Fibroblast of peridontal ligament (primary cell): ENCODE results near the gene SLC2A4RG.

Experiments
- DNase-seq: peaks from one replicate; pipeline ENCODE4 v3.0.0-alpha.2; 2010; ENCODE audit errors: extremely low read depth

The SLC2A4RG gene

DNA sequence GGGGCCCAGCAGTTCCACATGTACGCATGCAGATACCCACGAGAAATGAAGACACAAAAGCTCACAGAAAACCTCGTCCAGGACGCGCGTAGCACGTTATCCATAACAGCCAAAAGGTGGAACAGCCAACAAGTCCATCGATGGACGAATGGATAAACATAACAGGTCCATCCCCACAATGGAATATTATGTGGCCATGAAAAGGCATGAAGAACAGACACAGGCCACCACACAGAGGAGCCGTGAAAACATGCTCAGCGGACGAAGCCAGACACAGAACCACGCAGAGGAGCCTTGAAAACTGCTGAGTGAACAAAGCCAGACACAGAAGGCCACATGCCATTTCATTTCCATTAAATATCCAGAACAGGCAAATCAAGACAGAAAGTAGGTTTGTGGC, 38.0 kb downstream of the SLC2A4RG start:
- no peak for DNase-seq

DNA sequence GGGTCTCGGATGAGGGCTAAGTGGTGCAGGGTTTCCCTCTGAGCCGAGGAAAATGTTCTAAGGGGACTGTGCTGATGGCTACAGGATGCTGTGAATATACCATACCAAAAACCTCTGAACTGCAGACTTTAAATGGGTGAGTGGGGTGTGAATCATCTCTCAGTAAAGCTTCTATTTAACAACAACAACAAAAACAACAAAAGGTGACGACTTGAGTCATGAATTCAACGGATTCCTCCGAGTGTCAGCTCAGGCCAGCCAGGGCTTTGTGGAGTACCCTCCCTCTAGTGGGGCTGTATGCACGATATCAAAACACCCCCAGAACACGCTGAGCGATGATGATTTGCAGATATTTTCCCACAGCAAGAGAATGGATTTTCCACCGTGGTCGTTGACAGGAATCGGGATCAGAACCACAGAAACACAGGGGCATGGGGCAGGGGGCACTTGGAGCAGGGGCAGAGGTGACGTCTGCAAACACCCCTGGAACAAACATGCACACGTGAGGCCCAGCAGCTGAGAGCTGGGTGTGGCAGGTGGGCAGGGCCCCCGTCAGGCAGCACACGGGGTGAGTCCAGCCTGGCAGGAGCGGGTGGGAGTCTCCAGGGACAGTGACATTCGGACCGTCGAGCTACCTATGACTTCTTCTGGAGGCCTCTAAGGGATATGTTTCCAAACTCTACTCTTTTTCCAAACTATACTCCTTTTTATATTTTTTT, 38.6 kb downstream of the SLC2A4RG start:
- no peak for DNase-seq

DNA sequence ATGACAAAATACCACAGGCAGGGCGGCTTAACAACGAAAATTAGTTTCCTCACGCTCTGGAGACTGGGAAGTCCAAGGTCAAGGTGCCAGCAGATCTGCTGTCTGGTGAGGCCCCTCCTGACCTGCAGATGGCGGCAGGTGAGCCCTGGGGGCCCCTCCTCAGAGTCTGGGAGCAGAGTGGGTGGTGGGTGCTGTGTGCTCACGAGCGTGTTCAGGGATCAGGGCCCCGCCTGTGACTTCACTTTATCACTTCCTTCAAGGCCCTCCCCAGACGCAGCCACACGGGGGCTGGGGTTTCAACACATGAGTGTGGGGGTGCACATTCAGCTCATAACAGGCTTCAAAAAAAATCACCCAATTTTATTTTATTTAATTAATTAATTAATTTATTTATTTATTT, 39.3 kb downstream of the SLC2A4RG start:
- no peak for DNase-seq

DNA sequence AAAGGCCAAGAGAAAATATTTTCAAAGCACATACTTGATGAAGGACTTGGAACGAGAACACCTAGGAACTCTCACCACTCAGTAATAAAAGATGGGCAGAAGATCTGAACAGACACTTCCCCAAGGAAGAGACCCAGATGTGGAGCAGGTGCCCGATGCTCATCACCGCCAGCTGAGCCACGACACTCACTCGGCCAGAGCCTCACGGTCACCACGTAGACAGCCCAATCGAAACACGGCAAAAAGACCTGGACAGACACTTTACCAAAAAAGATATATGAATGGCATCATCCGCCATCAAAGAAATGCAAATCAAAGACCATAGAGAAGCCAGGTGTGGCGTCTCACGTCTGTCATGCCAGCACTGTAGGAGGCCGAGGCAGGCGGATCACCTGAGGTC, 41.6 kb downstream of the SLC2A4RG start:
- no peak for DNase-seq

DNA sequence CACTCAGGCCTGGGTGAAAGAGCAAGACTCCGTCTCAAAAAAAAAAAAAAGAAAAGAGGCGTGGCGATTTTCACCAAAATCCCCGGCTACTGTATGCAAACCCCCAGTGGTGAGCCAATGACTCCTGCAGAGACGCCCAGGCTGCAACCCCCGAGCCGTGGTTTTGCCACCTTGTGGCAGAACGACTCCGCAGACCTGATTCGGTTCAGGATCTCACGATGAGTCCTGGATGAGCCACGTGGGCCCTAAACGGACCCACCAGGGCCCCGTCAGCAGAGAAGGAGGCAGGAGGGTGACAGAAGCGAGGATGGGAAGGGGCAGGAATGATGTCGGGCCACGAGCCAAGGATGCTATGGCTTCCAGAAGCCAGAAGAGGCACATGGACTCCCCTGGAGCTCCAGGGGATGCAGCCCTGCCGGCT, 42.5 kb downstream of the SLC2A4RG start:
- no peak for DNase-seq

DNA sequence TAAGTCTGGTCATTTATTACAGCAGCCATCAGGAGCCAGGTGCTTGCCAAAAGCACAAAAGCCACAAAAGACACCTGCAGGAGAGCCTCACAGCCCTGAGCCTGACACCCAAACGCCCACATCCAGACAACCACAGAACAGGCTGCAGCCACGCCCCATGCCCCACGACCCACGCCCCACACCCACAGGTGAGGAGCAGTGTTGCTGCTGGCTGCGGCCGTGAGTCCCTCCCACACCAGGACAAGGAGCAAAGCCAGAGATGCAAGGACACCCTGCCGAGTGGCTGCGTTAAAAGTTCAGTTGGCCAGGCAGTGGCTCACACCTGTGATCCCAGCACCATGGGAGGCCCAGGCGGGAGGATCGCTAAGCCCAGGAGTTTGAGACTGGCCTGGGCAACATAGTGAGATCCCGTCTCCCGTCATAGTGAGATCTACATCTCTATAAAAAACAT, 43.0 kb downstream of the SLC2A4RG start:
- DNase-seq = no peak

DNA sequence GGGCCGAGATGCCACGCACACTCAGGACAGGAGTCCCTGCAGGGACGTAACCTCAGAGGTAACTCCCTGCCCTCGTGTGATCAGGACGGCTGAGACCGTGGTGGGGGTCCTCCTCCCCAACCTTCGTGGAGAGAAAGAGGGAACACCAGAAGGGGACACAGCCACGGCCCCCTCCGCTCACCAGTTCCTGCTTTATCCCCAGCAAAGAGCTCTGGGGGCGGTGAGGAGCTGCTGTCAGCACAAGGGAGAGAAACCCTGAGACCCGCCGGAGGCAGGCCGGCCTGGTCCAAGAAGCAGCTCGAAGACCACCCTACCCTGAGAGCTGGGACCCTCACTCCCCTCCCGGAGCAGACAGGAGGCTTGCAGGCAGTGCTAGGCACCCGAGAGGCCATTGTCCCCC, 44.4 kb downstream of the SLC2A4RG start:
- DNase-seq = no peak

DNA sequence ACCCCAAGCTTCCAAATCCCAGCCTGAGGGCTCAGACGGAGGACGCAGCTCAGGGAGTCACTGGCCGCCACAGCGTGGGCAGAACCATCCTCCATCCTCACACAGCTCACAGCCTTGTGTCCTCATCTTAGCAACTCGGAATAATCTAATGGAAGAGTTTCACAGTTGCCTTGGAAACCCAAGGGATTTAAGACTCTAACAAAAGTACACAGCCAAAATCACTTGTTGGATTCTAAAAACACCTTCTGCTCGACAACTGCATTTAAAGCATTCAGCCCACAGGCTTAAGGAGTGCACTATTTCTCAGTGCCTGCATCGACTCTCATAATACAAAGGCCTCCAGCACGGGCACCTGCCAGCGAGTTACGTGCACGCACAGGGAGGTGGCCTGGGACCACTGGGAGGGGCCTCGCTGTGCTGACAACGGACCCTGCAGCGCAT, 46.1 kb downstream of the SLC2A4RG start:
- no peak for DNase-seq

DNA sequence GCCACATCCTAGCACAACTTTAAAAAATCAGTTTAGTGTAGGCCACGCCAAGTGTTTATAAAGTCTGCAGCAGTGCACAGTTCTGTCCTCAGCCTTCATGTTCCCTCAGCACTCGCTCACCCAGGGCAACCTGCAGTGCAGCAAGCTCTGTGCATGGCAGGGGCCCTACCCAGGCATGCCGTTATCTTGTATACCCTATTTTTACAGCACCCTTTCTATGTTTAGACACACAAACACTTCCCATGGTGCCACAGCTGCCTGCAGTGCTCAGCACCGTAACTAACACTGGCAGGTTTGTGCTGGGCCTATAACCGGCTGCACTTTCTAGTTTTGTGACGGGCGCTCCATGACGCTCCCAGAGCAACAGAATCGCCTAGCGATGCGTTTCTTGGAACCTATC, 47.7 kb downstream of the SLC2A4RG start:
- DNase-seq = no peak

DNA sequence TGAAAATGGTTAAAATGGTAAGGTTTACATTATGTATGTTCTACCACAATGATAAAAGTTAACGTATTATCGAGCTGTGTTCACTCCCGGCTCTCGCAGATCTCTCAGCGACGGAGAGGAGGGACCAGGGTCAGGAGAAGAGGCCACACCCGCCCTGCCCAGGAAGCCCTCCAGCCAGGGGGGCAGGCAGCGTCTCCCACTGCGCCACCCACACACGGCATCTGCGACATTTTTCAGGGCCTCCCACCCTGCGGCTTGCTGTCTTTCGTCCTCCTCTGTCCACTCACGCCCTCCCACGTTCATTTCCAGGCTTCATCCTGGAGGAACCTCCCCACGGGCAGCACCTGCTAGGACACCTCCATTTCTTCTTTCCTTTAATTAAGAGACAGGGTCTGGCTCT, 48.2 kb downstream of the SLC2A4RG start:
- no peak for DNase-seq

DNA sequence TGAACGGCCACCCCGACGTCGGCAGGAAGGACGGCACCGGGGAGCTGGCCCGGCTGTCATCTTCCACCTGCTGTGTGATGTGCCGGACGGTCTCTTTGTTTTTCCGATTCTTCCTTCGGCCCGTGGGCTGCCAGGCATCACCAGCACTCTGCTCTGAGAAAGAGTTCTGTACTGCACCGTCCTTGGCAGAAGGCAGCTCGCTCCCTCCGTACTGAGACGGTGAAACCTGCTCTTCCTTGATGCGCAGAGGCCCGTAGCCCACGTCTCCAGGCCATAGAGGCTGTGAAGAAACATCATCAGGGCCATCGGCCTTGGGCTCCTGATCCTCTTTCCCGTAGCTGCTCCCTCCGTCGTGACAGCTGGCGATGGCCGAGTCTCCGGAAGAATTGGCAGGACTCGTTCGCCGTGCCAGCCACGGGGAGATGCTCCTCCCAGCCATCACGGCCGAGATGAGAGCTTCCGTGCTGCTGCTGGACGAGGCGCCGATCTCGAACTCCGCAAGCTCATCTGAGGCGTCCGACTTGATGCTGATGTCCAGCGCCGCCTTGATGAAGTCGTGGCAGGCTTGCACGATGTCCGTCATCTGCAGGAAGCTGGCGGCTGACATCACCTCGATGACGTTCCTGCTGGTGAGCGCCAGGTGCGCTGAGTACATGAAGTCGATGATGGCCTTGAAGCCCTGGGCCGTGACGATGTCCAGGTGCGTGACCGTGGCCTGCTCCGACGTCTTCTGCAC, 50.4 kb downstream of the SLC2A4RG start:
- DNase-seq = no peak

DNA sequence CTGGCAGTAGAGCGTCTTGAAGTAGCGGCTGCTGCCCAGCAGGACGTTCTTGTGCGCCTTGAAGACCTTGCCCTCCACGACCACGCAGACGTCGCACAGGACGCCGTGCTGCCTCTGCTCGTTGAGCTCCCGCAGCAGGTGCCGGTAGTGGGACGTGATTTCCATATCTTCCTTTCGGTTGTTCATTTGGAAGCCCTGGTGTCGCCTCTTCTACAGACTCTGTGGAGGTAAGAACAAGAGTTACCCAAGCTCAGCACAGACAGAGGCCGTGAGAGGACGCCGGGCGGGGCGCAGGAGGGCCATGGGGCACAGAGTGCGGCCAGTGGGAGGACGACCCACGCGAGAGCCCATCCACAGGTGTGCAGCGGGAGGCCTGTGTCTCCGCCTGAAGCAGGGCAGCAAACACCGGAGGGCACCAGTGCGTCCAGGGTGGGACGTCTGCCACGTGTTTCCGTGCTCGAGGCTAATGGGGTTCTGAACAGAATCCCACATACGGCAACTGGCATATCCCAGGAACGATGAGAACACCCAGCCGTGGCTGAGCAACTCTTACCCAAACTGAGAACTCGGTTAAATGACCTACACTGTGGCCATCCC, 51.1 kb downstream of the SLC2A4RG start:
- no peak for DNase-seq

DNA sequence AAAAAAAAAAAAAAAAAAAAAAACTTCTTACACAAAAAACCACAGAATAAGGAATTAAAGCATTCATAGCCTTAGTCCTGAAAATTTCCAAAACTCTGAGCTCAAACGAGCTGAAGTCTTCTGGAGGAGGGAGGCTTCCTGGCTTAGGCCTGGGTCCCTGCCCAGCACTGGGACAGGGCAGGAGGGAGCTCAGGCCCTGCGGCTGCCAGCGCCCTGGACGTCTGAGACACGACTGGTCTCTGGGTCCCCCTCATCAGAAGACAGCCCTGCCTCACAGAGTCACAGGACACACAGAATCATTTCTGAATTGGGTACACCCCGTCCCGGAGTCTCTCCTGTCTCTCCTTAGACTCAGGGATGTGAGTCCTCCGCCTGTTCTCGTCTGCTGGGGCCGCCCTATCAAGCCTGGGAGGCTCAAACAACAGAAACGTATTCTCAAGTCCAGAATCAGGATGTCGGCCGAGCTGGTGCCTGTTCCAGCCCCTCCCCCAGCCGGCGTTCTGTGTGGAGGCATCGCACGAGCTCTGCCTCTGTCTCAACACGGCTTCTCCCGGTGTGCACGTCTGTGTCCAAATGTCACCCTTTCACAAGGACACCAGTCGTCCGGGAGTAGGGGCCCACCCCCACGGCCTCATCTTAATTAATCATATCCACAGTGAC, 52.1 kb downstream of the SLC2A4RG start:
- DNase-seq = no peak

DNA sequence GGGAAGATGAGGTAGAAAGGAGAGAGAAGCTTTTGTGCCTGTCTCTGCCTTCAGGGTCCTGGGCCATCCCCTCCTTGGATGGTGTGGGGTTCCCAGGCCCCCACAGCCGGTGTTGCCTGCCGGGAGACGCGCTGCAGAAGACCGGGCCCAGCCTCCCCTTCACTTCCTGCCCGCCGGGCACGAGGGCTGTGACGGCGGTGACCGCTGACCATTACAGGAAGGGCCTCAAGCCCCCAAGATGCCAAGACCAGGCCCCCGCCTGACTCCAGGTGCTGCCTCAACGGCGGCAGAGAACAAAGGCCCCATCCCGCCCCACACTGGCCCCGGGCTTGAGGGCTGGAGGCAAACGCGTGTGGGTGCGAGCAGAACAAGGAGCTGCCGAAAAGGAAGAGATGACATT, 53.3 kb downstream of the SLC2A4RG start:
- no peak for DNase-seq
